Measurements from ENCODE around the gene HPCAL1. TPM values are rescaled to one million over a fixed set of nuclear protein-coding genes. Genes with fewer than 3 reads are reported as not detected.

The HPCAL1 gene
- total RNA-seq, 2 donors from 2014 or later, result 22.5 to 203 TPM

GRCh38 chr2:10475811-10476660 lies 173.3 kb downstream of the HPCAL1 start:
- 85% methylated on average over 22 of the region's 22 CpGs for WGBS
- Histone ChIP-seq H3K9me3 (no peaks in the 10 kb centered on the region), H3K4me1 (replicated peaks) (no peaks in the 10 kb centered on the region), H3K27ac (no peak overlapping the region), H3K4me3 (no peak overlapping the region), H3K27me3 (replicated peaks; ENCODE audit: insufficient read depth) (no peaks in the 10 kb centered on the region), H3K36me3 (no peaks in the 10 kb centered on the region)
- intact Hi-C loops (cut with DNase I), result no loop called here
- TF ChIP-seq POLR2A (IDR thresholded peaks at IDR 0.05), result no peak
- TF ChIP-seq CTCF (IDR thresholded peaks at IDR 0.05), result no peak
- no peak for TF ChIP-seq POLR2AphosphoS5 (IDR thresholded peaks at IDR 0.05)
- DNase-seq (ENCODE audit: low spot score), result no peak

- Histone ChIP-seq H3K4me3 (no peak overlapping the region), H3K27ac (no peak overlapping the region), H3K4me1 (replicated peaks) (no peaks in the 10 kb centered on the region), H3K27me3 (replicated peaks; ENCODE audit: insufficient read depth) (no peaks in the 10 kb centered on the region), H3K36me3 (no peaks in the 10 kb centered on the region), H3K9me3 (no peaks in the 10 kb centered on the region)
- intact Hi-C loops (cut with DNase I), result no loop called here
- DNase-seq (ENCODE audit: low spot score), result no peak
- TF ChIP-seq POLR2AphosphoS5 (IDR thresholded peaks at IDR 0.05) (no peak), CTCF (IDR thresholded peaks at IDR 0.05) (no peak), POLR2A (IDR thresholded peaks at IDR 0.05) (no peak)
- WGBS, result 92% methylated on average over 12 of the region's 12 CpGs
Measured at GRCh38 chr2:10476723-10477442, 174.2 kb downstream of the HPCAL1 start.

Small RNA genes within 50 kb of the gene (small RNA-seq; reads per million reads assigned to genes)
- gene RF00432 (0 reads per million in 2 donors), gene RN7SL66P (0 reads per million in 2 donors), gene SNORA80B (1.0 to 1.9 reads per million in 2 donors)

Other genes starting within 250 kb of the HPCAL1 start
- gene CYS1, start 222.5 kb upstream of the HPCAL1 start, total RNA-seq, result 1 to 10 TPM; 1.5 to 5.2 TPM
- gene RRM2, start 180.2 kb upstream of the HPCAL1 start, total RNA-seq, result 1 to 10 TPM; 1.9 to 6.1 TPM
- 100 to 1,000 TPM; 147 to 261 TPM for gene ODC1, start 145.4 kb downstream of the HPCAL1 start, total RNA-seq

Data from prostate gland (tissue), 2 donors.